ENCODE measurements around the gene RAB37. TPM values are rescaled to one million over a fixed set of nuclear protein-coding genes. Genes with fewer than 3 reads are reported as not detected.
A peak's percentile ranks its signal among the peaks of the same experiment; 100 is the strongest.

The RAB37 gene
- total RNA-seq, 1 donor from 2014 or later = 1.0 TPM

GRCh38 chr17:74775409-74776043 is 38.5 kb downstream of the RAB37 start:
- peaks cover 39 to 46% (median 42%) of the 10 kb centered on the region in 3 donors for H3K36me3 ChIP-seq (ENCODE audit: control insufficient read depth in 3 of 3, insufficient read depth in 3 of 3, low read length in 3 of 3)
- peak overlapping the region; percentile 62 for H3K27ac ChIP-seq (ENCODE audit: low read depth, low read length)
- H3K9ac ChIP-seq (ENCODE audit: low read depth in 1 of 3, low read length in 3 of 3) = peak overlapping the region; percentile 85 to 93 (median 91)
- peaks cover 15 to 30% (median 16%) of the 10 kb centered on the region in 3 donors for H3K4me1 ChIP-seq (ENCODE audit: control insufficient read depth in 3 of 3, insufficient read depth in 3 of 3, low read length in 3 of 3)
- no peaks in the 10 kb centered on the region for H3K9me3 ChIP-seq (ENCODE audit: control insufficient read depth in 3 of 3, low read length in 3 of 3)
- peak overlapping the region; percentile 87 to 96 (median 92) for H3K4me3 ChIP-seq (ENCODE audit: low read length in 3 of 3)
- no peaks in the 10 kb centered on the region for H3K27me3 ChIP-seq (ENCODE audit: control insufficient read depth in 3 of 3, insufficient read depth in 3 of 3, low read length in 3 of 3)

- peak within 1 kb of the TSS; percentile 85 to 93 (median 91) for H3K9ac ChIP-seq (ENCODE audit: low read depth in 1 of 3, low read length in 3 of 3)
- H3K27me3 ChIP-seq (ENCODE audit: control insufficient read depth in 3 of 3, insufficient read depth in 3 of 3, low read length in 3 of 3) = no peaks in the 10 kb centered on the region
- H3K36me3 ChIP-seq (ENCODE audit: control insufficient read depth in 3 of 3, insufficient read depth in 3 of 3, low read length in 3 of 3) = peaks cover 34 to 39% (median 36%) of the 10 kb centered on the region in 3 donors
- peak within 1 kb of the TSS; percentile 62 for H3K27ac ChIP-seq (ENCODE audit: low read depth, low read length)
- no peaks in the 10 kb centered on the region for H3K9me3 ChIP-seq (ENCODE audit: control insufficient read depth in 3 of 3, low read length in 3 of 3)
- peak within 1 kb of the TSS; percentile 87 to 96 (median 92) for H3K4me3 ChIP-seq (ENCODE audit: low read length in 3 of 3)
- H3K4me1 ChIP-seq (ENCODE audit: control insufficient read depth in 3 of 3, insufficient read depth in 3 of 3, low read length in 3 of 3) = peaks cover 14 to 30% (median 15%) of the 10 kb centered on the region in 3 donors
These were observed 39.2 kb downstream of the RAB37 start, which contains the start of gene NAT9 for GRCh38 chr17:74776044-74776962. Gene NAT9 (minus strand): TSS chr17:74776345. CDS start chr17:74775698, 647 bp downstream.

DNA sequence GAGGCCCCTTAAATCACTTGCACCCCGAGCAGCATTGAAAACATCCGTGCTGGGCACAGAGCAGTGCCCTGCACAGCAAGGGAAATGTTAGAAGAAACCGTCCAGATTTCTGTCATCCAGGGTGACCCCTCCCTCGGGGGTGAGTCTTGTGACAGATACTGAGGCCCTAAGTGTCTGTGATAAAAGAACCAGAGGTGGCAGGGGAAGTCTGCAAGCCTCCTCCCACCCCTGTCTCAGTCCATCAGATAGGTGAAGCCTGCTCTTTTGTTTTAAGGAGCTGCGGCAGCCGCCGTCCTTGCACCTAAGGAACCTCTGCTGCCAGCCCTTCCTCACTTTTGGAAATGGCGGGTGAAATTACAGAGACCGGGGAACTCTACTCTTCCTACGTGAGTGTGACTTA is 39.9 kb downstream of the RAB37 start:
- Histone ChIP-seq H3K36me3 (ENCODE audit: control insufficient read depth in 3 of 3, insufficient read depth in 3 of 3, low read length in 3 of 3) (peaks cover 27 to 33% (median 29%) of the 10 kb centered on the region in 3 donors), H3K9ac (ENCODE audit: low read depth in 1 of 3, low read length in 3 of 3) (peak overlapping the region; percentile 67 to 93 (median 84)), H3K4me3 (ENCODE audit: low read length in 3 of 3) (peak overlapping the region; percentile 87 to 96 (median 92)), H3K27ac (ENCODE audit: low read depth, low read length) (peak overlapping the region; percentile 62), H3K27me3 (ENCODE audit: control insufficient read depth in 3 of 3, insufficient read depth in 3 of 3, low read length in 3 of 3) (no peaks in the 10 kb centered on the region), H3K4me1 (ENCODE audit: control insufficient read depth in 3 of 3, insufficient read depth in 3 of 3, low read length in 3 of 3) (peaks cover 14 to 30% (median 15%) of the 10 kb centered on the region in 3 donors), H3K9me3 (ENCODE audit: control insufficient read depth in 3 of 3, low read length in 3 of 3) (no peaks in the 10 kb centered on the region)

DNA sequence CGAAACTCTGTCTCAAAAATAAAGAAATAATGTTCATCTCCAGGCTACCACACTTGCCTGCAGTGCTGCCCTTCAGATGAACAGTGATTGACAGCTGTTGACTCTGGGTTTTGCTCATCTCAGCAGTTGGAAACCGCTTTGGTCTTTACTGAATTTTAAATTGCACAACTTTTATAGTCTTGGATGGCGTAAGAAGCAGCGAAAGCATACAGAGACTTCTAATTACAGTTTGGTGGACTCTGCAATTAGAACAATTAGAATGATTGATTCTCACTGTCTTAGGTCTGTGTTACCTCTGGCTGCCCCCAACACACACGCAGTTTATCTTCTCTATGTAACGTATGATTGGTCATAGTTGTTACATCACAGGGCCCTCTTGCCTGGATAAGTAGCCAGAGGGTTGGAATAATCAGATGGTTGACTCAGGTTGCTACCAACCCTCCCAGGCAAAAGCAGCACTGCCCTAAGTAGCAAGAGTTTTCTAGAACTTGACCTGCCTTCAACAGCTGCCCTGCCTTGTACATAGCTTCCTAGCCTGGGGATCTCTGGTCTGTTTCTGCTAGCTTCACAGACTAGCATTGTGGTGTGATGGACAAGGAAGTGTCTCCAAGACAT is 41.0 kb downstream of the RAB37 start:
- H3K36me3 ChIP-seq (ENCODE audit: control insufficient read depth in 3 of 3, insufficient read depth in 3 of 3, low read length in 3 of 3) = peaks cover 17 to 25% (median 19%) of the 10 kb centered on the region in 3 donors
- H3K4me3 ChIP-seq (ENCODE audit: low read length in 3 of 3) = no peak overlapping the region
- H3K9me3 ChIP-seq (ENCODE audit: control insufficient read depth in 3 of 3, low read length in 3 of 3) = no peaks in the 10 kb centered on the region
- H3K4me1 ChIP-seq (ENCODE audit: control insufficient read depth in 3 of 3, insufficient read depth in 3 of 3, low read length in 3 of 3) = peaks cover 14 to 30% (median 15%) of the 10 kb centered on the region in 3 donors
- no peak overlapping the region for H3K27ac ChIP-seq (ENCODE audit: low read depth, low read length)
- no peak overlapping the region for H3K9ac ChIP-seq (ENCODE audit: low read depth in 1 of 3, low read length in 3 of 3)
- no peaks in the 10 kb centered on the region for H3K27me3 ChIP-seq (ENCODE audit: control insufficient read depth in 3 of 3, insufficient read depth in 3 of 3, low read length in 3 of 3)

GRCh38 chr17:74778960-74779359 is 41.9 kb downstream of the RAB37 start:
- Histone ChIP-seq H3K9me3 (ENCODE audit: control insufficient read depth in 3 of 3, low read length in 3 of 3) (no peaks in the 10 kb centered on the region), H3K27me3 (ENCODE audit: control insufficient read depth in 3 of 3, insufficient read depth in 3 of 3, low read length in 3 of 3) (no peaks in the 10 kb centered on the region), H3K4me3 (ENCODE audit: low read length in 3 of 3) (no peak overlapping the region), H3K27ac (ENCODE audit: low read depth, low read length) (no peak overlapping the region), H3K36me3 (ENCODE audit: control insufficient read depth in 3 of 3, insufficient read depth in 3 of 3, low read length in 3 of 3) (peaks cover 8 to 19% (median 9%) of the 10 kb centered on the region in 3 donors), H3K4me1 (ENCODE audit: control insufficient read depth in 3 of 3, insufficient read depth in 3 of 3, low read length in 3 of 3) (peaks cover 14 to 27% (median 15%) of the 10 kb centered on the region in 3 donors), H3K9ac (ENCODE audit: low read depth in 1 of 3, low read length in 3 of 3) (no peak overlapping the region)

DNA sequence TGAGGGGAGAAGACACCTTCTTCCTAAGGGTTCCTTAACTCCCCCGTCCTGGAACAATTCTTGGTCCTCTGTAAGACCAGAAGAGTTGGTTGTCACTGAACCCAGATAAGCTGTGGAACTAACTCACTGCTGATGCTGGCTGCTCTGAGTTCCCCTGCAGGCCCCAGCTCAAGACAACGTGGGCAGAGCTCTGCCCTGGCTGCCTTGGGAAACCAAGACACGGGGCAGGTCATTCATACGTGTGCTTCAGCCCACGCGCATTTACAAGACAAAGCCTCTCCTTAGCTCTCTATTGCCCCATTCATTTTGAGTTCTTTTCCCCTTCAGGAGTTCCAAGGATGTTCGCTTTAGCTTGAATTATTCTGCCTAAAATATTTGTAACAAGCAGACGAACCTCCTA is 42.4 kb downstream of the RAB37 start:
- Histone ChIP-seq H3K36me3 (ENCODE audit: control insufficient read depth in 3 of 3, insufficient read depth in 3 of 3, low read length in 3 of 3) (peaks cover 8 to 19% (median 8%) of the 10 kb centered on the region in 3 donors), H3K27ac (ENCODE audit: low read depth, low read length) (peak overlapping the region; percentile 54), H3K27me3 (ENCODE audit: control insufficient read depth in 3 of 3, insufficient read depth in 3 of 3, low read length in 3 of 3) (no peaks in the 10 kb centered on the region), H3K9me3 (ENCODE audit: control insufficient read depth in 3 of 3, low read length in 3 of 3) (no peaks in the 10 kb centered on the region), H3K4me1 (ENCODE audit: control insufficient read depth in 3 of 3, insufficient read depth in 3 of 3, low read length in 3 of 3) (peaks cover 14 to 25% (median 15%) of the 10 kb centered on the region in 3 donors), H3K9ac (ENCODE audit: low read depth in 1 of 3, low read length in 3 of 3) (no peak overlapping the region), H3K4me3 (ENCODE audit: low read length in 3 of 3) (no peak overlapping the region)

DNA sequence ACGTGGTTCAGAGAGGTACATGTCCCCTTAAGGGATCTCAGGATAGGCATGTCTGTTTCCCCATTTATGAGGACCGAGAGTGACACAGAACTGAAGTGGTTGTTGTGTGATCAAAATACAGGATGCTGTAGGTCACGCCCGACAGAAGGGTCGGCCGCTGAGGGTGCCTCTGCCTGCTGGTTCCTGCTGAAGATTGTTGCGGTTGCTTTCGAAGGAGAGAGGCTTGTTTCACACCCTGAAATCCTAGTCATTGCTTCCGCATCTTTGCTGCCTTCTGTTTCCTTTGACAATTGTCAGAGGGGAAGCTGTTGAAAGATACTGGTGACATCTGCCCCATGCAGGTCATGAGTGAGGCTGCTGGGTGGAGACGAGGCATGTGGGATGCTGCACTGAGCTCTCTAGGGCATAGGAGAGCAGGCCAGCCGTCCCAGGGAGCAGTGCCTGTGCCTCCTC is 42.9 kb downstream of the RAB37 start:
- H3K9ac ChIP-seq (ENCODE audit: low read depth in 1 of 3, low read length in 3 of 3) = no peak overlapping the region
- H3K36me3 ChIP-seq (ENCODE audit: control insufficient read depth in 3 of 3, insufficient read depth in 3 of 3, low read length in 3 of 3) = peaks cover 8 to 19% (median 10%) of the 10 kb centered on the region in 3 donors
- no peaks in the 10 kb centered on the region for H3K9me3 ChIP-seq (ENCODE audit: control insufficient read depth in 3 of 3, low read length in 3 of 3)
- H3K4me1 ChIP-seq (ENCODE audit: control insufficient read depth in 3 of 3, insufficient read depth in 3 of 3, low read length in 3 of 3) = peaks cover 14 to 25% (median 15%) of the 10 kb centered on the region in 3 donors
- H3K27me3 ChIP-seq (ENCODE audit: control insufficient read depth in 3 of 3, insufficient read depth in 3 of 3, low read length in 3 of 3) = no peaks in the 10 kb centered on the region
- H3K4me3 ChIP-seq (ENCODE audit: low read length in 3 of 3) = no peak overlapping the region
- peak overlapping the region; percentile 54 for H3K27ac ChIP-seq (ENCODE audit: low read depth, low read length)

DNA sequence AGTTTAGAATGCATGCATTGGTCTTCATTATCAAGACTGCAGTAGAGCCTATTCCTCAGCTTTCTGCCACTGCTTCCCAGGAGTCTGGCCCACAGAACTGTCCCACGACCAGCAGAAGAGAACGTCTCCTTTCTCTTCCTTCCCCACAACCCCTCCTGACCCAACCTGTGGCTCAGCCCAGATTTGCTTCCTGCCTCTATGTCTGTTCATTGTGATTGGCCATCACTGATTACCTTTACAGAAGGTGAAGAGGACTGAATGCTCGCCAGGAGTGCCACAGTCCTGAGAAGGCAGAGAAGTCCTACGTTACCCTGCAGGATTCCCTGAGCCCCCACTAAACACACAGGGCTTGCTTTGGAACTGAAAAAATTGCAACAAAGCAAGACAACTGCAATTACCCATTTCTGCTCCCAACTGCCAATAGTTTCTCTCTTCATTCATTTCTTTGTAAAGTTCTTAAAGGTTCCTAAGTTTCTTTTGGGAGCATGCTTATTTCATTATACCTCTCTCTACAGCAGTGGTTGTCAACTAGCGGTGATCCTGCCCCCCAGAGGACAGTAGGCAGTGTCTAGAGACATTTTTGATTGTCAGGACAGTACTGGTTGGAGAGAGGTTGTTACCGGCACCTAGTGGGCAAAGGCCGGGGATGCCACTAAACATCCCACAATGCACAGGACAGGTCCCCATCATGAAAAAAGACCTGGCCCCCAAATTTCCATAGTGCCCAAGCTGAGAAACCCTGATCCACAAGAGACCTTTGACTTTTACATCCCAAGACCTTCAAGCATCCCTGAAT is 43.6 kb downstream of the RAB37 start:
- no peaks in the 10 kb centered on the region for H3K27me3 ChIP-seq (ENCODE audit: control insufficient read depth in 3 of 3, insufficient read depth in 3 of 3, low read length in 3 of 3)
- peak overlapping the region in 1 of 3 donors; percentile 21 for H3K9ac ChIP-seq (ENCODE audit: low read depth in 1 of 3, low read length in 3 of 3)
- H3K9me3 ChIP-seq (ENCODE audit: control insufficient read depth in 3 of 3, low read length in 3 of 3) = no peaks in the 10 kb centered on the region
- peak overlapping the region; percentile 45 for H3K27ac ChIP-seq (ENCODE audit: low read depth, low read length)
- no peak overlapping the region for H3K4me3 ChIP-seq (ENCODE audit: low read length in 3 of 3)
- peaks cover 9 to 20% (median 10%) of the 10 kb centered on the region in 3 donors for H3K4me1 ChIP-seq (ENCODE audit: control insufficient read depth in 3 of 3, insufficient read depth in 3 of 3, low read length in 3 of 3)
- H3K36me3 ChIP-seq (ENCODE audit: control insufficient read depth in 3 of 3, insufficient read depth in 3 of 3, low read length in 3 of 3) = peaks cover 11 to 22% (median 16%) of the 10 kb centered on the region in 3 donors

DNA sequence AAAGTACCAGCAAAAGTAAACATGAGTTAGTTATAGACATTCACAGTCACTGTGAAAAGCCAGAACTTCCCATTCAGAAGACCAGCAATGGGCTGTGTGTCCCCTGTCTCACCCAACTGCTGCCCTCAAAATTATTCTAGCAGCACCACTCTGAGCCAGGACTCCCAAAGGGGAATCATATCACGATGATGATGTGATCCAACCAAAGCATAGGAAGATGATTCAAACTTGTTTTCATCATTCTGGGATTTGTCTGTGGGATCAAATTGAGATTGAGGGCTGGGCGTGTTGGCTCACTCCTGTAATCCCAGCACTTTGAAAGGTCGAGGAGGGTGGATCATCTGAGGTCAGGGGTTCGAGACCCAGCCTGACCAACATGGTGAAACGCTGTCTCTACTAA is 45.5 kb downstream of the RAB37 start:
- Histone ChIP-seq H3K9me3 (ENCODE audit: control insufficient read depth in 3 of 3, low read length in 3 of 3) (no peaks in the 10 kb centered on the region), H3K27ac (ENCODE audit: low read depth, low read length) (no peak overlapping the region), H3K9ac (ENCODE audit: low read depth in 1 of 3, low read length in 3 of 3) (no peak overlapping the region), H3K36me3 (ENCODE audit: control insufficient read depth in 3 of 3, insufficient read depth in 3 of 3, low read length in 3 of 3) (peaks cover 17 to 21% (median 19%) of the 10 kb centered on the region in 3 donors), H3K27me3 (ENCODE audit: control insufficient read depth in 3 of 3, insufficient read depth in 3 of 3, low read length in 3 of 3) (no peaks in the 10 kb centered on the region), H3K4me3 (ENCODE audit: low read length in 3 of 3) (no peak overlapping the region), H3K4me1 (ENCODE audit: control insufficient read depth in 3 of 3, insufficient read depth in 3 of 3, low read length in 3 of 3) (peaks cover 0 to 5% (median 0%) of the 10 kb centered on the region in 3 donors)
